ENCODE results near the gene ATP1B1. TPM values are rescaled to one million over a fixed set of nuclear protein-coding genes. Genes with fewer than 3 reads are reported as not detected.

The ATP1B1 gene
- 4.3 and 5.0 TPM in 2 replicates for total RNA-seq (2012; rRNA removed)

GRCh38 chr1:169106095-169106920 lies at the start of gene ATP1B1:
Gene ATP1B1, plus strand, starts transcription at chr1:169106690. Its CDS starts 140 bp downstream, at chr1:169106830.
- Histone ChIP-seq H3K9me3 (replicated peaks; ENCODE audit: low read length) (no peaks in the 10 kb centered on the region), H3K4me3 (ENCODE audit: low read length) (peak within 1 kb of the TSS; percentile 86), H3K27me3 (ENCODE audit: control insufficient read depth, insufficient read depth, low read length) (peaks cover 12% of the 10 kb centered on the region), H3K9ac (ENCODE audit: low read depth, low read length) (peak within 1 kb of the TSS; percentile 87), H3K4me1 (ENCODE audit: control insufficient read depth, insufficient read depth, low read length) (peaks cover 55% of the 10 kb centered on the region), H3K4me2 (ENCODE audit: low read length) (peak within 1 kb of the TSS; percentile 95), H3K36me3 (ENCODE audit: insufficient read depth, low read length) (no peaks in the 10 kb centered on the region)

- Histone ChIP-seq H3K4me1 (ENCODE audit: control insufficient read depth, insufficient read depth, low read length) (no peaks in the 10 kb centered on the region), H3K4me3 (ENCODE audit: low read length) (no peak overlapping the region), H3K9me3 (replicated peaks; ENCODE audit: low read length) (no peaks in the 10 kb centered on the region), H3K4me2 (ENCODE audit: low read length) (no peak overlapping the region), H3K27me3 (ENCODE audit: control insufficient read depth, insufficient read depth, low read length) (no peaks in the 10 kb centered on the region), H3K9ac (ENCODE audit: low read depth, low read length) (no peak overlapping the region), H3K36me3 (ENCODE audit: insufficient read depth, low read length) (no peaks in the 10 kb centered on the region)
Measured at GRCh38 chr1:169059421-169059820, 47.1 kb upstream of the ATP1B1 start.

- Histone ChIP-seq H3K9ac (ENCODE audit: low read depth, low read length) (no peak overlapping the region), H3K9me3 (replicated peaks; ENCODE audit: low read length) (no peaks in the 10 kb centered on the region), H3K4me1 (ENCODE audit: control insufficient read depth, insufficient read depth, low read length) (no peaks in the 10 kb centered on the region), H3K27me3 (ENCODE audit: control insufficient read depth, insufficient read depth, low read length) (no peaks in the 10 kb centered on the region), H3K36me3 (ENCODE audit: insufficient read depth, low read length) (no peaks in the 10 kb centered on the region), H3K4me3 (ENCODE audit: low read length) (no peak overlapping the region), H3K4me2 (ENCODE audit: low read length) (no peak overlapping the region)
Measured at GRCh38 chr1:169060043-169060722, 46.3 kb upstream of the ATP1B1 start.

GRCh38 chr1:169060919-169061639 lies 45.4 kb upstream of the ATP1B1 start:
- Histone ChIP-seq H3K9me3 (replicated peaks; ENCODE audit: low read length) (no peaks in the 10 kb centered on the region), H3K27me3 (ENCODE audit: control insufficient read depth, insufficient read depth, low read length) (no peaks in the 10 kb centered on the region), H3K36me3 (ENCODE audit: insufficient read depth, low read length) (no peaks in the 10 kb centered on the region), H3K4me3 (ENCODE audit: low read length) (no peak overlapping the region), H3K4me2 (ENCODE audit: low read length) (no peak overlapping the region), H3K4me1 (ENCODE audit: control insufficient read depth, insufficient read depth, low read length) (no peaks in the 10 kb centered on the region), H3K9ac (ENCODE audit: low read depth, low read length) (no peak overlapping the region)

- no peak overlapping the region for H3K9ac ChIP-seq (ENCODE audit: low read depth, low read length)
- no peak overlapping the region for H3K4me2 ChIP-seq (ENCODE audit: low read length)
- H3K4me3 ChIP-seq (ENCODE audit: low read length) = no peak overlapping the region
- H3K36me3 ChIP-seq (ENCODE audit: insufficient read depth, low read length) = no peaks in the 10 kb centered on the region
- H3K9me3 ChIP-seq (replicated peaks; ENCODE audit: low read length) = no peaks in the 10 kb centered on the region
- H3K4me1 ChIP-seq (ENCODE audit: control insufficient read depth, insufficient read depth, low read length) = no peaks in the 10 kb centered on the region
- H3K27me3 ChIP-seq (ENCODE audit: control insufficient read depth, insufficient read depth, low read length) = no peaks in the 10 kb centered on the region
Measured at GRCh38 chr1:169062152-169062551, 44.3 kb upstream of the ATP1B1 start.

- H3K4me1 ChIP-seq (ENCODE audit: control insufficient read depth, insufficient read depth, low read length) = no peaks in the 10 kb centered on the region
Measured at GRCh38 chr1:169064103-169064502, 42.4 kb upstream of the ATP1B1 start.

GRCh38 chr1:169070547-169070946 lies 35.9 kb upstream of the ATP1B1 start:
- no peaks in the 10 kb centered on the region for H3K36me3 ChIP-seq (ENCODE audit: insufficient read depth, low read length)
- H3K4me1 ChIP-seq (ENCODE audit: control insufficient read depth, insufficient read depth, low read length) = no peaks in the 10 kb centered on the region
- no peaks in the 10 kb centered on the region for H3K9me3 ChIP-seq (replicated peaks; ENCODE audit: low read length)
- no peak overlapping the region for H3K4me2 ChIP-seq (ENCODE audit: low read length)
- H3K9ac ChIP-seq (ENCODE audit: low read depth, low read length) = no peak overlapping the region
- no peak overlapping the region for H3K4me3 ChIP-seq (ENCODE audit: low read length)
- no peaks in the 10 kb centered on the region for H3K27me3 ChIP-seq (ENCODE audit: control insufficient read depth, insufficient read depth, low read length)

More at GRCh38 chr1:169064103-169064502, 42.4 kb upstream of the ATP1B1 start:
- Histone ChIP-seq H3K9me3 (replicated peaks; ENCODE audit: low read length) (no peaks in the 10 kb centered on the region), H3K4me2 (ENCODE audit: low read length) (no peak overlapping the region), H3K4me3 (ENCODE audit: low read length) (no peak overlapping the region), H3K36me3 (ENCODE audit: insufficient read depth, low read length) (no peaks in the 10 kb centered on the region), H3K9ac (ENCODE audit: low read depth, low read length) (no peak overlapping the region), H3K27me3 (ENCODE audit: control insufficient read depth, insufficient read depth, low read length) (no peaks in the 10 kb centered on the region)

- Histone ChIP-seq H3K9me3 (replicated peaks; ENCODE audit: low read length) (no peaks in the 10 kb centered on the region), H3K4me2 (ENCODE audit: low read length) (no peak overlapping the region), H3K36me3 (ENCODE audit: insufficient read depth, low read length) (no peaks in the 10 kb centered on the region), H3K4me3 (ENCODE audit: low read length) (no peak overlapping the region), H3K9ac (ENCODE audit: low read depth, low read length) (no peak overlapping the region), H3K27me3 (ENCODE audit: control insufficient read depth, insufficient read depth, low read length) (no peaks in the 10 kb centered on the region), H3K4me1 (ENCODE audit: control insufficient read depth, insufficient read depth, low read length) (no peaks in the 10 kb centered on the region)
Measured at GRCh38 chr1:169070958-169071357, 35.5 kb upstream of the ATP1B1 start.

GRCh38 chr1:169072945-169073725 lies 33.4 kb upstream of the ATP1B1 start:
- no peaks in the 10 kb centered on the region for H3K4me1 ChIP-seq (ENCODE audit: control insufficient read depth, insufficient read depth, low read length)
- no peak overlapping the region for H3K9ac ChIP-seq (ENCODE audit: low read depth, low read length)
- H3K36me3 ChIP-seq (ENCODE audit: insufficient read depth, low read length) = no peaks in the 10 kb centered on the region
- H3K9me3 ChIP-seq (replicated peaks; ENCODE audit: low read length) = no peaks in the 10 kb centered on the region
- no peaks in the 10 kb centered on the region for H3K27me3 ChIP-seq (ENCODE audit: control insufficient read depth, insufficient read depth, low read length)
- no peak overlapping the region for H3K4me2 ChIP-seq (ENCODE audit: low read length)
- no peak overlapping the region for H3K4me3 ChIP-seq (ENCODE audit: low read length)

GRCh38 chr1:169078163-169078883 lies 28.2 kb upstream of the ATP1B1 start:
- no peaks in the 10 kb centered on the region for H3K9me3 ChIP-seq (replicated peaks; ENCODE audit: low read length)
- no peaks in the 10 kb centered on the region for H3K4me1 ChIP-seq (ENCODE audit: control insufficient read depth, insufficient read depth, low read length)
- no peaks in the 10 kb centered on the region for H3K36me3 ChIP-seq (ENCODE audit: insufficient read depth, low read length)
- H3K4me2 ChIP-seq (ENCODE audit: low read length) = no peak overlapping the region
- H3K9ac ChIP-seq (ENCODE audit: low read depth, low read length) = no peak overlapping the region
- no peaks in the 10 kb centered on the region for H3K27me3 ChIP-seq (ENCODE audit: control insufficient read depth, insufficient read depth, low read length)
- no peak overlapping the region for H3K4me3 ChIP-seq (ENCODE audit: low read length)
